ENCODE measurements around the gene TLK2.
"Not testable (repeated sequence)": the region's sequence is repeated elsewhere in the genome, so short reads cannot be mapped to it uniquely, and the experiment has no call there.

DNA sequence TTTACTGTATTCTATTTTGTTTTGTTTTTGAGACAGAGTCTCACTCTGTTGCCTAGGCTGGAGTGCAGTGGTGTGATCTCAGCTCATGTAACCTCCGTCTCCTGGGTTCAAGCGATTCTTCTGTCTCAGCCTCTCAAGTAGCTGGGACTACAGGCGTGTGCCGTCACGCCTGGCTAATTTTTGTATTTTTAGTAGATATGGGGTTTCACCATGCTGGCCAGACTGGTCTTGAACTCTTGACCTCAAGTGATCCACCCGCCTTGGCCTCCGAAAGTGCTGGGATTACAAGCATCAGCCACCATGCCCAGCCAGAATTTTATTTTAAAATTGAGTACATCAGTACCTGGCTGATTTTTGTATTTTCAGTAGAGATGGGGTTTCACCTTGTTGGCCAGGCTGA, 15.4 kb downstream of the TLK2 start:
- TF ChIP-seq ZNF654 (tag by site-specific recombination; IDR thresholded peaks at IDR 0.05; ENCODE audit: low read depth); ZNF513 (tag by site-specific recombination; IDR thresholded peaks at IDR 0.05); ZNF792 (tag by site-specific recombination; IDR thresholded peaks at IDR 0.05); CTCF (tag by site-specific recombination; IDR thresholded peaks at IDR 0.05); ZNF664 (tag by site-specific recombination; IDR thresholded peaks at IDR 0.05); ZNF561 (tag by site-specific recombination; IDR thresholded peaks at IDR 0.05; ENCODE audit: borderline replicate concordance): not testable (repeated sequence)

Measured in HEK293 (cell line).